ENCODE results near the gene PPP1R13B.

DNA sequence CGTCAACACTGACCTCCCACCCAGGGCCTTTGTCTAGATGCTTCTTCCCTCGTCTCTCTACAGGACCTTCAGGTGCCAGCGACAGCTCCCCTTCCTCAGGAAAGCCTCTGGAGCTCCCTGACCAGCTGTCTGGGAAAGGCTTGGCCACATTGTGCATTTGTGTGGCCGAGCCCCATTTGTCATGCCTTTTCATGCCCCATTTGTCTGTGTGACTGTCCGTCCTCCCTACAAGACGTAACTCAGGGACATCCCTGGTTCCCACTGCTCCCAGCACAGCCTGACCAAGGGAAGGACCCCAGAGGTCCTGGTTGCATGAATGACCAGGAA, 107.9 kb downstream of the PPP1R13B start:
- TF ChIP-seq, protein P1, sequence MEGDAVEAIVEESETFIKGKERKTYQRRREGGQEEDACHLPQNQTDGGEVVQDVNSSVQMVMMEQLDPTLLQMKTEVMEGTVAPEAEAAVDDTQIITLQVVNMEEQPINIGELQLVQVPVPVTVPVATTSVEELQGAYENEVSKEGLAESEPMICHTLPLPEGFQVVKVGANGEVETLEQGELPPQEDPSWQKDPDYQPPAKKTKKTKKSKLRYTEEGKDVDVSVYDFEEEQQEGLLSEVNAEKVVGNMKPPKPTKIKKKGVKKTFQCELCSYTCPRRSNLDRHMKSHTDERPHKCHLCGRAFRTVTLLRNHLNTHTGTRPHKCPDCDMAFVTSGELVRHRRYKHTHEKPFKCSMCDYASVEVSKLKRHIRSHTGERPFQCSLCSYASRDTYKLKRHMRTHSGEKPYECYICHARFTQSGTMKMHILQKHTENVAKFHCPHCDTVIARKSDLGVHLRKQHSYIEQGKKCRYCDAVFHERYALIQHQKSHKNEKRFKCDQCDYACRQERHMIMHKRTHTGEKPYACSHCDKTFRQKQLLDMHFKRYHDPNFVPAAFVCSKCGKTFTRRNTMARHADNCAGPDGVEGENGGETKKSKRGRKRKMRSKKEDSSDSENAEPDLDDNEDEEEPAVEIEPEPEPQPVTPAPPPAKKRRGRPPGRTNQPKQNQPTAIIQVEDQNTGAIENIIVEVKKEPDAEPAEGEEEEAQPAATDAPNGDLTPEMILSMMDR (IDR thresholded peaks at IDR 0.05): no peak
- no peak for TF ChIP-seq POLR2A (IDR thresholded peaks at IDR 0.05)

Data from adrenal gland (tissue), 5 donors.